ENCODE results near the gene F2RL3. TPM values are rescaled to one million over a fixed set of nuclear protein-coding genes. Genes with fewer than 3 reads are reported as not detected.

F2RL3 gene
- total RNA-seq, 2 donors from 2014 or later: 1.5 to 2.0 TPM

GRCh38 chr19:16880884-16881554, 7.8 kb upstream of the F2RL3 start:
- DNase-seq (ENCODE audit: low spot score) (no peak), ATAC-seq (no peak)
- Mint-ChIP-seq H3K36me3 (peaks cover 18% of the 10 kb centered on the region), H3K27ac (no peak overlapping the region), H3K9me3 (peaks cover 11% of the 10 kb centered on the region), H3K27me3 (peaks cover 0 to 3% of the 10 kb centered on the region in 2 donors), H3K4me1 (ENCODE audit: low read depth in 2 of 2) (peaks cover 7 to 22% of the 10 kb centered on the region in 2 donors), H3K4me3 (no peak overlapping the region)

GRCh38 chr19:16882146-16882545, 6.7 kb upstream of the F2RL3 start:
- peaks cover 18% of the 10 kb centered on the region for H3K36me3 Mint-ChIP-seq
- peaks cover 11% of the 10 kb centered on the region for H3K9me3 Mint-ChIP-seq
- no peak overlapping the region for H3K4me3 Mint-ChIP-seq
- no peak for ATAC-seq
- H3K4me1 Mint-ChIP-seq (ENCODE audit: low read depth in 2 of 2): peaks cover 2 to 15% of the 10 kb centered on the region in 2 donors
- DNase-seq (ENCODE audit: low spot score): no peak
- H3K27me3 Mint-ChIP-seq: peaks cover 0 to 3% of the 10 kb centered on the region in 2 donors
- H3K27ac Mint-ChIP-seq: no peak overlapping the region

- DNase-seq (ENCODE audit: low spot score): no peak
- ATAC-seq: no peak
- H3K4me3 Mint-ChIP-seq: no peak overlapping the region
These were observed 5.3 kb upstream of the F2RL3 start for GRCh38 chr19:16883522-16883921.

GRCh38 chr19:16885166-16885565, 3.6 kb upstream of the F2RL3 start:
- Mint-ChIP-seq H3K27ac (no peak overlapping the region), H3K4me1 (ENCODE audit: low read depth in 2 of 2) (peaks cover 10 to 17% of the 10 kb centered on the region in 2 donors), H3K27me3 (peaks cover 0 to 3% of the 10 kb centered on the region in 2 donors), H3K36me3 (peaks cover 17% of the 10 kb centered on the region), H3K4me3 (no peak overlapping the region), H3K9me3 (peaks cover 11% of the 10 kb centered on the region)
- no peak for ATAC-seq
- DNase-seq (ENCODE audit: low spot score): no peak

More at GRCh38 chr19:16883522-16883921, 5.3 kb upstream of the F2RL3 start:
- Mint-ChIP-seq H3K27me3 (peaks cover 0 to 3% of the 10 kb centered on the region in 2 donors), H3K27ac (no peak overlapping the region), H3K4me1 (ENCODE audit: low read depth in 2 of 2) (peaks cover 3 to 13% of the 10 kb centered on the region in 2 donors), H3K9me3 (peaks cover 11% of the 10 kb centered on the region), H3K36me3 (peaks cover 18% of the 10 kb centered on the region)

- no peak for ATAC-seq
- no peak overlapping the region for H3K4me3 Mint-ChIP-seq
- H3K27me3 Mint-ChIP-seq: peaks cover 0 to 3% of the 10 kb centered on the region in 2 donors
- no peak overlapping the region for H3K27ac Mint-ChIP-seq
- peaks cover 10 to 17% of the 10 kb centered on the region in 2 donors for H3K4me1 Mint-ChIP-seq (ENCODE audit: low read depth in 2 of 2)
- H3K36me3 Mint-ChIP-seq: peaks cover 14% of the 10 kb centered on the region
- DNase-seq (ENCODE audit: low spot score): no peak
- peaks cover 11% of the 10 kb centered on the region for H3K9me3 Mint-ChIP-seq
These were observed 2.4 kb upstream of the F2RL3 start for GRCh38 chr19:16886305-16886880.

GRCh38 chr19:16887353-16888265, 1.2 kb upstream of the F2RL3 start:
- DNase-seq (ENCODE audit: low spot score) (no peak), ATAC-seq (no peak)
- Mint-ChIP-seq H3K27me3 (peaks cover 0 to 3% of the 10 kb centered on the region in 2 donors), H3K4me3 (no peak overlapping the region), H3K4me1 (ENCODE audit: low read depth in 2 of 2) (peaks cover 10 to 21% of the 10 kb centered on the region in 2 donors), H3K36me3 (peaks cover 6% of the 10 kb centered on the region), H3K27ac (no peak overlapping the region), H3K9me3 (peaks cover 4% of the 10 kb centered on the region)

- DNase-seq (ENCODE audit: low spot score): no peak
- Mint-ChIP-seq H3K36me3 (no peaks in the 10 kb centered on the region), H3K9me3 (no peaks in the 10 kb centered on the region), H3K27me3 (no peaks in the 10 kb centered on the region), H3K27ac (no peak overlapping the region), H3K4me3 (peak overlapping the region; percentile 75), H3K4me1 (ENCODE audit: low read depth in 2 of 2) (peaks cover 10 to 20% of the 10 kb centered on the region in 2 donors)
- ATAC-seq: no peak
These were observed 625 bp downstream of the F2RL3 start for GRCh38 chr19:16889366-16889882.

- peak overlapping the region; percentile 37 for H3K4me3 Mint-ChIP-seq
These were observed 1.2 kb downstream of the F2RL3 start for GRCh38 chr19:16889883-16890460.

GRCh38 chr19:16890461-16891184, 1.8 kb downstream of the F2RL3 start:
- peak overlapping the region; percentile 37 for H3K4me3 Mint-ChIP-seq
- H3K27ac Mint-ChIP-seq: no peak overlapping the region
- H3K27me3 Mint-ChIP-seq: no peaks in the 10 kb centered on the region
- no peaks in the 10 kb centered on the region for H3K9me3 Mint-ChIP-seq
- no peaks in the 10 kb centered on the region for H3K36me3 Mint-ChIP-seq
- no peak for DNase-seq (ENCODE audit: low spot score)
- ATAC-seq: no peak
- H3K4me1 Mint-ChIP-seq (ENCODE audit: low read depth in 2 of 2): peaks cover 10 to 23% of the 10 kb centered on the region in 2 donors

More at GRCh38 chr19:16889883-16890460, 1.2 kb downstream of the F2RL3 start:
- H3K4me1 Mint-ChIP-seq (ENCODE audit: low read depth in 2 of 2): peaks cover 10 to 20% of the 10 kb centered on the region in 2 donors
- ATAC-seq (no peak), DNase-seq (ENCODE audit: low spot score) (no peak)
- H3K27ac Mint-ChIP-seq: no peak overlapping the region
- no peaks in the 10 kb centered on the region for H3K27me3 Mint-ChIP-seq
- H3K36me3 Mint-ChIP-seq: no peaks in the 10 kb centered on the region
- no peaks in the 10 kb centered on the region for H3K9me3 Mint-ChIP-seq

- H3K4me1 Mint-ChIP-seq (ENCODE audit: low read depth in 2 of 2): peaks cover 10 to 23% of the 10 kb centered on the region in 2 donors
- H3K9me3 Mint-ChIP-seq: no peaks in the 10 kb centered on the region
- no peak overlapping the region for H3K4me3 Mint-ChIP-seq
- H3K27me3 Mint-ChIP-seq: no peaks in the 10 kb centered on the region
- DNase-seq (ENCODE audit: low spot score): no peak
- ATAC-seq: no peak
- no peaks in the 10 kb centered on the region for H3K36me3 Mint-ChIP-seq
- H3K27ac Mint-ChIP-seq: no peak overlapping the region
These were observed 3.0 kb downstream of the F2RL3 start for GRCh38 chr19:16891696-16892382.

GRCh38 chr19:16892436-16892835, 3.6 kb downstream of the F2RL3 start:
- H3K27ac Mint-ChIP-seq: peak overlapping the region in 1 of 2 donors; percentile 29
- no peak overlapping the region for H3K4me3 Mint-ChIP-seq
- H3K27me3 Mint-ChIP-seq: no peaks in the 10 kb centered on the region
- H3K9me3 Mint-ChIP-seq: no peaks in the 10 kb centered on the region
- H3K4me1 Mint-ChIP-seq (ENCODE audit: low read depth in 2 of 2): peaks cover 10 to 27% of the 10 kb centered on the region in 2 donors
- ATAC-seq (no peak), DNase-seq (ENCODE audit: low spot score) (no peak)
- H3K36me3 Mint-ChIP-seq: no peaks in the 10 kb centered on the region

GRCh38 chr19:16892868-16893685, 4.3 kb downstream of the F2RL3 start:
- Mint-ChIP-seq H3K4me1 (ENCODE audit: low read depth in 2 of 2) (peaks cover 10 to 25% of the 10 kb centered on the region in 2 donors), H3K9me3 (no peaks in the 10 kb centered on the region), H3K27ac (peak overlapping the region in 1 of 2 donors; percentile 29), H3K4me3 (peak overlapping the region; percentile 10), H3K36me3 (no peaks in the 10 kb centered on the region), H3K27me3 (no peaks in the 10 kb centered on the region)
- ATAC-seq (no peak), DNase-seq (ENCODE audit: low spot score) (no peak)
